Activated CD4-positive, alpha-beta T cell treated with anti-CD3 and anti-CD28 coated beads, Interleukin-2, Interleukin-6, amounts not matched to agents 100 ng/mL and 50 ng/mL, durations not matched to agents 16 hours and 8 hours (primary cell): ENCODE measurements around the gene GRIA4.
A peak's percentile ranks its signal among the peaks of the same experiment; 100 is the strongest.

ENCODE experiments used
- DNase-seq: peaks from one replicate; pipeline ENCODE4 v3.0.0-alpha.2; 2020

GRIA4 gene

DNA sequence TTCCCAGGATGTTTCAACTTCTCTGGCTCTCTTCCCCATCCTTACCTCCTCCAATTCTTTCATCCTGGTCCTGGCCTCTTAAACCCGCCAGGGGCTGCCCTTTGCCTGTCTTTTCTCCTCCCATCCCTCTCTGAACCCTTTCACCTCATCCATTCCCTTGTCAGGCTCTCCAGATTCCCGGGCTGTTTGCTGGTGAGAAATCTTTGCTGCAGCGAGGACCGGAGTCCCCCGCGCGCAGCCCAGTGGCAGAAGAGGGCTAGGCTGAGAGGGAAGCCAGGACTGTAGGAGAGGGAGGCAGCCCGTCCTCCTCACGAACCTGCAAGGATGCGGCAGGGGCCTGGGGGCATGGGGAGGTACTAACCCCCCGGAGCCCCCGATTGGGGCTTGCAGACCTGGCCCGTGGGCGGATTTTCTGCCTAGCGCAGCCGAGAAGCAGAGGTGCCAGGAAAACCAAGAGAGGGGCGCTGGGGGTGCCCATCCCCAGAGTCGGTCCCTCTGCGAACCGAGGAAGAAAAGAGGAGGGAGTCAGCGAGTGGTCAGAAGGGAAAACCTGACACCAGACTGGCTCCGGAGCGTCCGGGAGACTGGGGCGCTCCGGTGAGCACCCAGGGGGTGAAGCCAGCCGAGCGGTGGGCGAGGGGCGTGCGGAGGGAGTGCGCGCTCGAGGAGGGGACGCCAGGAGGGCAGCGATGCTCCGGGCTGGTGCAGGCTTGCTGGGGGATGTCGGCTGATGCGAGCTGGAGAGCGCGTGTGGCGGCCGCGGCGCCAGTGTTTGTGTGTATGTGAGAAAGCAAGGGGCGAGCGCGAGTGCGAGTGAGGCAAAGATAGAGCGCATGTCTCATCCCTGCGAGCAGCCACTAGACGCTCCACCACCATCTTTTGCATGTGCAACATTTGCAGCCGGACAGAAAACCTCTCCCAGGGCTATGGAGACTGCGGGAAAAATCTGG is at the start of gene GRIA4:
GRIA4 (plus strand) TSS at position 242 of the 950 bp plus-strand sequence. CDS start 925 bp downstream, outside the sequence.
- DNase-seq: peak; percentile 4

DNA sequence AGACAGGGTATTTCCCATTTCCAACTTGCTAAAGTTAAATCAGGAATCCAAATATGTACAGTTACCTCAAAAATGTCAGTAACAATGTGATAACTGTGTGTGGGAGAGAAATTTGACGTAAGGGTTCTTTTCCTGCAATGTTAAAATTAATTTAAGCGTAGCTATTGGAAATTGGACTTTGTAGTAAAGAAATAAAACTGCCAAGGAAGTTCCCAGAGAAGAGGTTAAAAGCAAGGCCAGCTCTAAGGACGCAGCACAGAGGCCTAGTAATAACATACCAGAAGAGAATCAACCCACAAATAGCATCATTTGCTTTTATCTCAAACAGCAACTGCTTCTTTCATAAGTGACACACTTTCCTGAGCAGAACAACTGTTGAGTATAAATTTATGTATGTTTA is 36.8 kb upstream of the GRIA4 start:
- no peak for DNase-seq

DNA sequence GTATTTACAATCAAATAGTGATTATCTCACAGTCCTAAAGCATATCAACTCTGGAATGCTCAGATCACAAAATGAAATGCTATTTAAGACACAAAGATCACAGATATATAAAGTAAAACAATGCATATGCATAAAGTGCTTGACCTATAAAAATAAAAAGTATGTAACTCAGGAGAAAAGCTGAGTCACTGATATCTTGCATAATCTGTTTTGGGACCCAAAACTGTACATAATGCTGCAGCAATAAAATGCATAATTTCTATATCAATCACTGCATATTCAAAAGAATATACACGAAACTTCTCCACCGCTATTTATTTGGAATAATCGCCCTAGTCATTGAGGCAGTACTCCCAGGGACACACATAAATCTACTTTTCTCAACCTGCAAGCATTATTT is 34.9 kb upstream of the GRIA4 start:
- DNase-seq: no peak

DNA sequence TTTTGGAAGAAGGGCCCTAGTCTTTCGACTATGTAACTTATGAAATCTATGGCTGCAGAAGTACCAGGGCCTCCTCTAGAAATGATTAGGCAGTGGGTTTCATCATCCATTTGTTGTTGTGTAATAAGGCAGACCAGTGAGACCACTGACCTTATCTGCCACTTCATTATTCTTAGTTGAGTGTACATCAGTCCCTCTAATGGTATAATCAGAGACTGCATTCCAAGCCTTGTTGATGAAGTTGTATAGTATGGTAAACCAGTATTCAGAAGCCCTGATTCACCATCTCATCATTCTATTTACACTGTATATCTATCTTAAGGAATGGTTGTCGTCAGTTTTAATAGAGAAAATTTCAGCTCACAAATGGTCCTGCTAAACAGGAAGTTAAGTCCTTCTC is 32.2 kb upstream of the GRIA4 start:
- no peak for DNase-seq

DNA sequence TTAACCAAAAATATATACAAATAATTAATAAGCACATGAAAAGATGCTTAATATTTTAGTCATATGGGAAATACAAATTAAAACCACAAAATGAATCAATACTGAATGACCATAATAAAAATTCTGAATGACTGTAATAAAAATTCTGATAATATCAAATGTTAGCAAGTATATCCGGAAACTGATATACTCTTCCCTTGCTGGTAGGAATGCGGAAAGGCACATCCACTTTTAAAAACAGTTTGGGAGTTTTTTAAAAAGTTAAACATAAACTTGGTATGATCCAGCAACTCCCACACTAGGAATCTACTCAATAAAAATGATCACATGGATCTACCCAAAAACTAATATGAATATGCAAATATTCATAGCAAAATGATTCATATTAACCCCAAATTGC is 30.8 kb upstream of the GRIA4 start:
- DNase-seq: no peak

DNA sequence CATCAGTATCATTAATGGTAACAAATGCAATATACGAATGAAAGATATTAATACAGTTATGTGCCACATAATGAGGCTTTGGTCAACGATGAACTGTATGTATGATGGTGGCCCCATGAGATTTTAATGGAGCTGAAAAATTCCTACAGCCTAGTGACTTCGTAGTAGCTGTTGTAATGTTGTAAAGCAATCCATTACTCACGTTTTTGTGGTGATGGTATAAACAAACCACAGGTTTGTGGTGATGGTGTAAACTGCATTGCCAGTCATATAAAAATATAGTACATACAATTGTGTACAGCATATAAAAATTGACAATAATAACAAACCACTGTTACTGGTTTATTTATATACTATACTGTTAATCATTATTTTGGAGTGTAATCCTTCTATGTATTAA is 27.4 kb upstream of the GRIA4 start:
- no peak for DNase-seq

DNA sequence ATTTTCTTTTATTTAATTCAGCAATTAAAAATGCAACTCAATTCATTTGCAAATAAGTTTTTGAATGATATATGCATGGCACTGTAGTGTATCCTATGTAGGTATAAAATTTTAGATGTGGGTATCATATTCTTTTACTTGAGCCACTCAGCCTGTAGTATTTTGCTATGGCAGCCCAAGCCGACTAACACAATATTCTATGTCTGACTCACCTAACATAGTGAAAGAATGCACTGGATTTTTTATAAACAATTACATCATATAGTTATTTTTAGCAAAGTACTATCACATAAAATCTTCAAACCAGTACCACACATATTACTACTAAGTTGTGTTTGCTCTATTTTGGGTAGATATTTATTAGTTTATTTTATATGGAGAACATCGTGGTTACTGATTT is 21.9 kb upstream of the GRIA4 start:
- no peak for DNase-seq

DNA sequence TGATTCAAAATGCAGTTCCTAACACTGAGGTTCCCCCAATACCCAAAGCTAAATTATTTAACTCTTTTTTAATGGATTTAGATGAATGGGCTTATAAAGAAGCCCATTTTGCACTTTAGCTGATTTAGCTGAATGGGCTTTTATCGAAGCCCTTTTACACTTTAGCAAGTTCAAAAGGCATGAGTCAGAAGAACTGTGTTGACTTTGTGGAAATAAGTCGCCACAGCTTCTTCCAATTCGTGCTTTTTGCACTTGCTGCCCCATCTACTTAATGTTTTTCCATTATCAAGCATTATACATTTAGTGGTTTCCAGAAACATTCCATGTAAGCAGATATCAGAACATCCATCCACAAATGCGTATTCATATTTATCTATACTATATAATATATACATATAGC is 20.5 kb upstream of the GRIA4 start:
- no peak for DNase-seq

DNA sequence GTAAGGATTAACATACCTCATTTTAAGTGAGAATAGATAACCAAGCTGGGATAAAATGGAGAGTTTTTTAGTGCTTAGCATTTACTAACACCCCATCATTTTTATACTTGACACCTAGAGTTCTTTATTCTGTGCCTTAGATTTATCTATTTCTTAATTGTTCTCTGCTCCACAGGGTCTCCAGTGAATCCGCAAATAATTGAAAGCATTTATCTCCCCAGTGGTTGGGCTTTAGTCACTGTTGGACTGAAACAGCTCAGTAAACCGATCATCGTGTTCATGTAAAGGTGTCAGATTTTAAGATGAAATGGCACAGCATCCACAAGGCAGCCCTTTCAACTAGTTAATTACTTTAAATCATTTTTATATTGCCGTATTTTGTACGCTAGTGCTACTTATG is 17.8 kb upstream of the GRIA4 start:
- no peak for DNase-seq

DNA sequence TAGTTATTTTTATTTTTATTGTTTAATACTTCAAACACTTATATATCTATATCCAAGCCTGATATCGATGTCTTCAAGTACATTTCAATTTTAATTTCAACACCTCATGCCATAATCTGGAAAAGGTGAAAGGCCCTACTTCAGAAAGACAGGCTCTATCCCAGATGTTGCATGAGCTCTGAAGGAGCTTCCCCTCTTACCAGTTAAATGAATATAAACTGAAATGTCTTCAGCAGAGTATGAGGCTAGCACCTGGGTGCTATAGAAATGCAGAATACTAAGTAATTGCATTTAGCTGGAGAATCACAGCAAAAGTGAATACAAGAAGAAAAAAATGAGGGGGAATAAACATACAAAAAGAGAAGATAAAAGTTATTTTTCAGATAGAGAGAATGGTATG is 11.5 kb upstream of the GRIA4 start:
- no peak for DNase-seq

DNA sequence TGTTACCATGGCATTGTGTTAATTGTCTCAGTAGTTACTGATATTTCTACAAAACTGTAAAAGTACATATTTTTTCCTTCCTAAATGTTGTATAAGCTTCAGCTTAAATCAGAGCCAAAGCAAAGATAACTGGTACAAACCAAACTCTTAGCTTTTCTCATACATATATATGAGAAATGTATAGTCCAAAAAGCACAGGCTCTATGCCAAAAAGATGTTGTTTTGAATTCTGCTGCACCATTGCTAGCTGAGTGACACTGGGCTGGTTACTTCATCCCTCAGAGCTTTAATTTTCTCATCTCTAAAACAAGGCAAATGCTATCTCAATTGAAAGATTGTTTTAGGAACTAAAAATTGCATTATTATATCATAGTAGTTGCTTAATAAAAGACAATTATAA is 6.7 kb upstream of the GRIA4 start:
- DNase-seq: no peak

DNA sequence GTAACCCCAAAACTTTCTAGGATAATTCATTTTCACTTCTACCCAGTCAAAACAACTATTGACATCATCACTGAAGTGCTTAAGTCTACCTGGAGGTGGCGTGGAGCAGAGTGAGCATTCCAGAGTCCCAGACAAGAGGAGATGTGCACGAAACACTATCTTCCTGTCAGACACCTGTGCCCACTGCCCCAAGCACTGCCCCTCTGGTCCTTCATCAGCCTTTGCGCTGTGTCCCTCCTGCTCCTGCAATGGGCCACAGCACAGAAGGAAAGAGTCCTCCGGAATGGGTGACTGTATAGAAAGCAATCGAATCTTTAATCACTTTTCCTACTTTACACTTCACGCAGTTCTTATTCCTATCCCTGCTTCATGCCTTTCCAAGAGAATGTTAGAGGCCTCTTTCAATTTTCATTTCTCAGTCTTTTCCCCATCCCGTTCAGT is 512 bp upstream of the GRIA4 start:
- DNase-seq: peak; percentile 26

DNA sequence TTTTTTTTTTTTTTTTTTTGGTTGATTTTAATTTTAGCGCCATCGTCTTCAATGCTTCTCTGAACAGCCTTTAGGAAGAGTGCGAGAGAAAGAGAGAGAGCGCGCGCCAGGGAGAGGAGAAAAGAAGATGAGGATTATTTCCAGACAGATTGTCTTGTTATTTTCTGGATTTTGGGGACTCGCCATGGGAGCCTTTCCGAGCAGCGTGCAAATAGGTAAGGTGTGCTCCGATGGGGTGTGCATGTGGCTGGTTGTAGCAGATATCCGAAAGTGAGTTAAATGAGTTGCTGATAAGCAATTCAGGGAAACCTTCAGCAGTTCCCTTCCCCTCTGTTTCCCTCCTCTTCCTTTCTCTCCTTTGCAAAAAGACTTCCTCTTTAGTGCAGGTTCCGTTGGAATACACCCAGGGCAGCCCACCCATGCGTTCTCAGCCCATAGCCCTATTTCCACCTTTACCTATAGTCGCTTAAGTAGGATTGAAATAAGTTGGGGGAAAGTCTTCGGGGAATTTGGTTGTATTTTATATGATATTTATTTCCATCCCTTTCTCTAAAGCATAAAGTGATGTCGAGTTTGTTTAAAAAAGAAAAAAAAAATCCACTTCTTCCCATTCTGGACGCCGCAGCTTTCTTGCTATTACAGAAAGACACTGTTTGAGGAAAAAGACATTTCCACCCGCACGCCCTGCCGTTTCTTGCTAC is 1.1 kb downstream of the GRIA4 start:
- no peak for DNase-seq

DNA sequence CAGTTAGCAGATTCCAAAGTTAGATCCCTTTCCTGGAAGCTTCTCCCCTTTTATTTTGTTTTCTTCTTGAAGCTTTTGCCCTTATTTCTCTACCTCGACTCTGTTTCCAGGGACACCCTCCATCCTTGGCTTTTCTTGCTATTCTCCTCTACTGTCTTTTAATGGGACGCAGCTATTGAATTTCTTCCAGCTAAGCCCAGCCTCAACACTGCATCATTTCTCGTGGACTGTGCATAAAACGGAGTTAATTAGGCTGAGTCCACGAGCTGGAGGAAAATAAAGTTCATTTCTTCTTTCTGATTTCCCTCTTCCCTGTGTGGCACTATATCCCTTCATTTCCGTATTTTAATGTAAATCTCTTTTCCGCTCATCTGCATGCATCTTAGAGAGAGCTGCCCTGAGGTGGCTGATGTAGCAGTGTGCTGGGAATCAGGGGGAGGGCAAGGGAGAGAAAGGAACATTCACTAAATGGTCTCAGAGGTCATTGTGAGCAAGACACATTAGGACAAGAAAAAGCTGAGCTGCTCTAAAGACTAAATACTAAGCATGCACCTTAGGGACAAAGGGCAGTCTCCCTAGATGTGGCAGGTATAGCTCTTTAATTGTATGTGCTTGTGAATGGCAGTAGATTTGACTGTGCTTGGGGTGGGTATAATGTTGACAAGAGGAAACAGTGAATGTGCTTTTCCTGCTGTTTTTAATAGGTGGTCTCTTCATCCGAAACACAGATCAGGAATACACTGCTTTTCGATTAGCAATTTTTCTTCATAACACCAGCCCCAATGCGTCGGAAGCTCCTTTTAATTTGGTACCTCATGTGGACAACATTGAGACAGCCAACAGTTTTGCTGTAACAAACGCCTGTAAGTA is 1.9 kb downstream of the GRIA4 start:
- no peak for DNase-seq

DNA sequence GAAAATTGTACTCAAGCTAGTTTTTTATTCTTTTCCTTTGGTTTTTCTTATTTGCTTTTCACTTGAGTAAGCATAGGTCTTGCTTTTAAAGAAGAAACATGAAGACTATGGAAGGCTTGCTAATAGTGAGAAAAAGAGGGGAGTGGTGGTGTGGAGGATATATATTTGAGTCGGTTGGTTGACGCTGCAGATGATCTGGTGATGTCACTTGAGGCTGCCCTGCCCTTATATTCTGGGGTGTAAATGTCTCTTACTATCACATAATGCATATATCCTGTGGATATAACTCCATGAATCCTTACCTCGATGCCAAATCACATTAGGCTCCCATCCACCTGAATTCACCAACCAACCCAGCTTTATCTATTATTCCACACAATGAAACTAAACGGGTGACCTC is 2.9 kb downstream of the GRIA4 start:
- DNase-seq: no peak

DNA sequence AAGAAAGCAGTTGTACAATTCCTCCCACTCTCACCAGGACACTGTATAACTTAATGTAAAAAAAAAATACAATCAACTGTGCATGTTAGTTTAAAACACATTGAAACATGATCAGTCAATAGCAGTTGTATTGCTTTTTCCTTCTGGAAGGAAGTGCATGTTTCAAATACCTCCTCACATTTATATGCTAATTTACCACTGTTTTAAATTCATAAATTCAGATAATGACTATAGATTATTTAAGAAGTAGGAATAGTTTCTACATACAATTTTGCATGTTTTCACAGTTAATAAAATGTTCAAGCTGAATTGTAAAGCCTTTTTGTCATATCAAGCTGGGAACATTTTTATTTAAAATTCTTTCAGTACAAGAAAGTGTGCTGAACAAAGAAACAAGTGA is 3.3 kb downstream of the GRIA4 start:
- DNase-seq: no peak

DNA sequence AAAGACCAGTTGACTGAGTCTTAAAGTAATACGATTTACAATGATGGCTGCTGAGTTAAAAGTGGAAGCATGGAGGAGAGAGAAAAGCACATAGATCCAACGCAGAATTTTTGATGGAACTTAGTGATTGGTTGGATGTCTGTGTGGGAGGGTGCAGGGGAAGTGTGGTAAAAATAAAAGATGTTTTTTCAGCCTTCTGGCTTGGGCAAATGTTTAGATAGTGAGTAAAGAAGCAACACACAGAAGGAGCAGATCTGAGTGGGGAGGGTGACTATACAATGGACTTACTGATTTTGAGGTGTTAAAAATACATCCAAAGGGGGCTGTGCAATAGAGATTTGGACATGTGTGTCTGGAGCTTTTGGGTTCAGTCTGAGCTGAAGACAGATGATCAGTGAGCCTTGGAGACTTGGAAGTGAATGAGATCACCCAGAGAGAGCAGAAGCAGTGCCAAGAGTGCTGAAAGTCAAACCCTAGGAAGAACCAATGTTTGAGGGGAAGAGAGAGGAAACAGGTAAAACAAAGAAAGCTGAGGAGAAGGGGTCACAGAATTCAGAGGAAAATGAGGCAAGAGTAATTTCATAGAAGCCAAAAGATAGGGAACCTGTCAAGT is 8.6 kb downstream of the GRIA4 start:
- DNase-seq: no peak

DNA sequence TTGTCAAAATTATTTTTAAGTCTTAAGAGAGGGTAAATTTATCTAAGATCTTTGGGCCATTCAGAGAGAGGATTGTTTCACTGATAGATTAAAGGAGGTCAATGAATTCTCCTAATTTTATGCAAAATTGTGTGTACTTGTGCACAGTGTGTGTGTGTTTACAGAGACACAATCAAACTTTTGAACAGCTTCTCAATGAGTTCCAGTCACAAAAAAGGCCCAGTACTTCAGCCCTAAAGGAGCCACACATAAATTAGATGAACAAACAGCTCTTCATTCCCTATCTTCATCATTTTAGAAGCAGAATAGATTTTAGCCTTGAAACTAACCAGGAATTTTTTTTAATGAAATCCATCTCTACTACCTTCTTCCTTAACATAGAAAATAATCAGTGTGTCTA is 9.7 kb downstream of the GRIA4 start:
- no peak for DNase-seq

DNA sequence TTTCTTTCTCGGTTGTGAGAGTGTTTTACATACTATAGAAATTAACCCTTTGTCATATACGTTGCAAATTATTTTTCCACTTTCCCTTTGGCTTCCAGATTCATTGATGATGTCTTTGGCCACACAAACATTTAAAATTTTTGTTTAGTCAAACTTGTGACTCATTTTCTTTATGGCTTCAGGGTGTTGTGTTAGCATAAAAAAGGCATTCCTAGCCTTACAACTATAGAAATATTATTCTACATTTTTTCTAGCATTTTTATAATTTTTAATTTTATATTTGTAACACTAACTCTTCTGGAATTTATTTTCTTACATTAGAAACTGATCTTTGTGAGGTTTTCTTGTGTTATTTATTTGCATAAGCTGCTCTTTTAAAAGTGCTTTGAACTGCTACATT is 12.1 kb downstream of the GRIA4 start:
- no peak for DNase-seq

DNA sequence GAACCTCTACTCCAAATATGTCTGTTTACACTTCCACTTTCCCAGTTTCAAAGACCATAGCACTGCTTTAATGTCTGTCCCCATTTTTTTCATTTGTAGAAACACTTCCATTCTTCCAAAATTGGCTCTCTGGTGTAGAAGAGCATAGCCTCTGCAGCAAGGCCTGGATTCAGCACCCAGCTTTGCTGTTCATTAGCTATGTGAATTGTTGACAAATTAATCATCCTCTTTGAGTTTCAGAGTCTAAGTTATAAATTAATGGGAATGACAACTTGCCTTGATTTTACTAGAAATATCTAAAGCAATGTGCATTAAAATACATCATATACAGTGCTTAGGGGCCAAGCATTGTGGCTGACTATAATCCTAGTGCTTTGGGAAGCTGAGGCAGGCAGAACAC is 22.4 kb downstream of the GRIA4 start:
- DNase-seq: no peak

DNA sequence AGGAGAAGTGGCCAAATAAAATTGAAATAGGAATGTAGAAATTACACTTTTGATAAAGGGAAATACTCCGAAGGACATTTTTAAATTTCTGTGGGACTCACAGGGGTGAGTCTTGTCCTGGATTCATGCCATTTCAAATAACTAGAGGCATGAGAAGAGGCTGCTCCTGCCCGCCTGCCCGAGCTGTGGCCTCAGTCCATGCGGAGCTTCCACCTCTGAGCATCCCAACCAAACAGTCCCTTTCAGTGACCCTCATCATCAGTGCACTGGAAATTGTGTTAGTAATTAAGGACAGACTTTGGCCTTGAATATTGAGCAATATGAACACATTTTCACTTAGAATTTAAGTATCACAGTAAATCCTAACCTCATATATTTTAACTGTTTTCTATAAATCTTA is 25.6 kb downstream of the GRIA4 start:
- no peak for DNase-seq

DNA sequence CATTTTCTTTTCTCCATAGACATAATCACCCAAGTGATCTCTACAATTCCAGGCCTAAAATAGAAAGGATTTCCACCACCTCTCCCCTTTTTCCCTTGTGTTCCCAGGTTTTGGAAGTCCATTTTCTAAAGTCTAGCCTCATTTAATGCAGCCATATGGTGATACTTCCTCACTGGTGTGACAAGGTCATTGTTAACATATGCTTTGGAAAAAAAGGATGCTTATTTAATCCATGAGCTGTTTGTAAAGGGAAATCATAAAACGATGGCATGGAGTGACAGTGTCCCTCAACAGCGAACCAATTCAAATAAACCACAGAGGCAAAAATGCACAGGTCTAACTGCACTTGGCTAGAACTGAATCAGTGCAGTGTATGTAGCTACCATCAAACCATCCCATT is 26.6 kb downstream of the GRIA4 start:
- DNase-seq: no peak

DNA sequence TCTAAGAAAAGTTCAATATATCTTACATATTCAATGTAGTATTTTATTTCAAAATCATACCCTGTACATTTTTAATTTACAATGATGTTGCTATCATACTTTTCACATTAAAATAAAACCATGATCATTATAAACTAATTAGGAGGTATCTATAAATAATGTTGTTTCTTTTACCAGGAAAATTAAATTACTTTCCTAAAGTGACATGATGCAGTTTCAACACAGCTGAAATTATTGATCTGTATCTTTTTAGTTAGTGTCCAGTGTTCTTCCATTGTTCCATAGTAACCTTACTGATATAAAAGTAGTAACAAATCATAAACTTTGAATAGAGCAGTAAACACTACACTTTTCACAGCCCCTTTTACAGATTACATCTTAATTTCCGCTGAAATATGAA is 29.7 kb downstream of the GRIA4 start:
- no peak for DNase-seq
